H9 (cell line): ENCODE results near the gene NFYB. TPM values are rescaled to one million over a fixed set of nuclear protein-coding genes. Genes with fewer than 3 reads are reported as not detected.

Source experiments
- DNase-seq: peaks from one replicate; pipeline ENCODE4 v3.0.0-alpha.2; 2017
- H2AFZ ChIP-seq: one replicate; pipeline ENCODE4 v1.6.1; 2013; ENCODE audit warnings: mild to moderate bottlenecking, low read length, control low read depth, moderate library complexity
- H2AK5ac ChIP-seq: 2 replicates; pipeline ENCODE4 v1.6.1; 2013; ENCODE audit warnings: low read length, control low read depth, mixed read lengths; ENCODE audit not compliant: insufficient read length
- H2BK120ac ChIP-seq: one replicate; pipeline ENCODE4 v1.6.1; 2013; ENCODE audit warnings: low read depth, mild to moderate bottlenecking, low read length, control low read depth, inconsistent platforms; ENCODE audit not compliant: poor library complexity, severe bottlenecking
- H2BK12ac ChIP-seq: 2 replicates; pipeline ENCODE4 v1.6.1; 2013; ENCODE audit warnings: low read length, control low read depth, mixed read lengths, low read depth; ENCODE audit not compliant: insufficient read length
- H2BK15ac ChIP-seq: 2 replicates; pipeline ENCODE4 v1.6.1; 2013; ENCODE audit warnings: low read depth, low read length, control low read depth
- H2BK20ac ChIP-seq: one replicate; pipeline ENCODE4 v1.6.1; 2013; ENCODE audit warnings: low read depth, mild to moderate bottlenecking, low read length, control low read depth, inconsistent platforms; ENCODE audit not compliant: poor library complexity, severe bottlenecking
- H2BK5ac ChIP-seq: 2 replicates; pipeline ENCODE4 v1.6.1; 2013; ENCODE audit warnings: low read length, control low read depth, mixed read lengths; ENCODE audit not compliant: insufficient read length
- H3K14ac ChIP-seq: 2 replicates; pipeline ENCODE4 v1.6.1; 2013; ENCODE audit warnings: low read length, control low read depth; ENCODE audit not compliant: insufficient read depth
- H3K18ac ChIP-seq: 2 replicates; pipeline ENCODE4 v1.6.1; 2013; ENCODE audit warnings: low read depth, mild to moderate bottlenecking, mixed read lengths, low read length, control low read depth; ENCODE audit not compliant: insufficient read length
- H3K23ac ChIP-seq: 2 replicates; pipeline ENCODE4 v1.6.1; 2013; ENCODE audit warnings: low read length, control low read depth, mixed read lengths, low read depth; ENCODE audit not compliant: insufficient read length
- H3K23me2 ChIP-seq: 2 replicates; pipeline ENCODE4 v1.6.1; 2013; ENCODE audit warnings: low read depth, mild to moderate bottlenecking, mixed read lengths, low read length, control low read depth; ENCODE audit not compliant: insufficient read length, poor library complexity, severe bottlenecking
- H3K27ac ChIP-seq: 2 replicates; pipeline ENCODE4 v1.5.1; 2013; ENCODE audit warnings: low read length, control low read depth, mixed read lengths, low read depth; ENCODE audit not compliant: insufficient read length
- H3K27me3 ChIP-seq: 2 replicates; pipeline ENCODE4 v1.6.1; 2013; ENCODE audit warnings: low read length, control low read depth, inconsistent platforms; ENCODE audit not compliant: insufficient read depth
- H3K4ac ChIP-seq: 2 replicates; pipeline ENCODE4 v1.6.1; 2013; ENCODE audit warnings: low read depth, mild to moderate bottlenecking, control low read depth, inconsistent platforms, low read length, moderate library complexity
- H3K4me1 ChIP-seq: 2 replicates; pipeline ENCODE4 v1.6.1; 2013; ENCODE audit warnings: low read length, control low read depth, inconsistent platforms; ENCODE audit not compliant: insufficient read depth
- H3K4me2 ChIP-seq: 2 replicates; pipeline ENCODE4 v1.6.1; 2013; ENCODE audit warnings: low read length, control low read depth, mixed read lengths; ENCODE audit not compliant: insufficient read length, insufficient read depth
- H3K56ac ChIP-seq: 2 replicates; pipeline ENCODE4 v1.6.1; 2013; ENCODE audit warnings: low read depth, mild to moderate bottlenecking, mixed read lengths, low read length, control low read depth; ENCODE audit not compliant: insufficient read length
- H3K79me1 ChIP-seq: 2 replicates; pipeline ENCODE4 v1.6.1; 2013; ENCODE audit warnings: low read depth, mild to moderate bottlenecking, moderate library complexity, low read length, control low read depth, inconsistent platforms; ENCODE audit not compliant: insufficient read depth, poor library complexity, severe bottlenecking
- H3K79me2 ChIP-seq: 2 replicates; pipeline ENCODE4 v1.6.1; 2013; ENCODE audit warnings: low read length, control low read depth, inconsistent platforms; ENCODE audit not compliant: insufficient read depth
- H3K9ac ChIP-seq: 2 replicates; pipeline ENCODE4 v1.6.1; 2013; ENCODE audit warnings: low read length, control low read depth, mixed read lengths; ENCODE audit not compliant: insufficient read length; ENCODE audit errors: extremely low read depth
- H3K9me3 ChIP-seq: one replicate; pipeline ENCODE4 v1.6.1; 2013; ENCODE audit warnings: low read depth, low read length, inconsistent platforms; ENCODE audit not compliant: control insufficient read depth
- H3T11ph ChIP-seq: one replicate; pipeline ENCODE4 v1.6.1; 2013; ENCODE audit warnings: mild to moderate bottlenecking, low read length, control low read depth, inconsistent platforms
- H4K20me1 ChIP-seq: one replicate; pipeline ENCODE4 v1.6.1; 2013; ENCODE audit not compliant: control insufficient read depth, insufficient read length, insufficient read depth
- H4K5ac ChIP-seq: 2 replicates; pipeline ENCODE4 v1.6.1; 2013; ENCODE audit warnings: low read depth, mild to moderate bottlenecking, mixed read lengths, low read length, control low read depth; ENCODE audit not compliant: insufficient read length
- H4K8ac ChIP-seq: replicated peaks from 2 replicates; pipeline ENCODE4 v1.6.1; 2013; ENCODE audit warnings: low read length, control low read depth, mixed read lengths, low read depth; ENCODE audit not compliant: insufficient read length
- H4K91ac ChIP-seq: 2 replicates; pipeline ENCODE4 v1.6.1; 2013; ENCODE audit warnings: low read depth, mild to moderate bottlenecking, moderate library complexity, mixed read lengths, low read length, control low read depth; ENCODE audit not compliant: insufficient read length
- H3K27ac Mint-ChIP-seq, 3 experiments: 2 replicates in 2 of 3; 3 replicates in 1 of 3; pipeline ENCODE4 v1.8.0; 2020 to 2021; ENCODE audit warnings: mixed read lengths in 3 of 3, mild to moderate bottlenecking in 1 of 3, moderate library complexity in 1 of 3
- H3K27me3 Mint-ChIP-seq: 2 replicates; pipeline ENCODE4 v1.8.0; 2021; ENCODE audit warnings: low read depth, mild to moderate bottlenecking, moderate library complexity, mixed read lengths
- H3K36me3 Mint-ChIP-seq, 3 experiments: 2 replicates in 2 of 3; 3 replicates in 1 of 3; pipeline ENCODE4 v1.8.0; 2020 to 2021; ENCODE audit warnings: low read depth in 3 of 3, mixed read lengths in 3 of 3; ENCODE audit not compliant: insufficient read depth in 1 of 3
- H3K4me1 Mint-ChIP-seq, 2 experiments: 2 replicates each; pipeline ENCODE4 v1.8.0; 2020; ENCODE audit warnings: mixed read lengths in 2 of 2
- H3K4me3 Mint-ChIP-seq, 2 experiments: 2 replicates in 1 of 2; 3 replicates in 1 of 2; pipeline ENCODE4 v1.8.0; 2020 to 2021; ENCODE audit warnings: mild to moderate bottlenecking in 2 of 2, mixed read lengths in 2 of 2, moderate library complexity in 1 of 2
- H3K9me3 Mint-ChIP-seq, 2 experiments: 2 replicates in 1 of 2; 3 replicates in 1 of 2; pipeline ENCODE4 v1.8.0; 2020; ENCODE audit warnings: mild to moderate bottlenecking in 2 of 2, mixed read lengths in 2 of 2, moderate library complexity in 1 of 2
- WGBS: extraction: QIAGEN DNeasy Blood & Tissue Kit; methylation state at CpG from one replicate; pipeline ENCODE4 v1.1.7; 2013; ENCODE audit warnings: missing lambda C conversion rate, low lambda C conversion rate, mixed read lengths; ENCODE audit not compliant: insufficient read length; ENCODE audit errors: extremely low coverage; 5-methylcytosine and 5-hydroxymethylcytosine counted together
- total RNA-seq: library from RNA; stranded (reverse); gene quantifications from 2 replicates; pipeline ENCODE4 v1.2.1, GENCODE V29; 2021
- TF ChIP-seq, protein P1 (sequence below): fragments of 200-600 bp; sonication (generic); conservative IDR thresholded peaks from 3 replicates; pipeline ENCODE4 v1.8.0; 2021; ENCODE audit warnings: antibody characterized with exemption, mild to moderate bottlenecking

NFYB gene
- total RNA-seq, 1 experiment from 2014 or later = 52.5 TPM

DNA sequence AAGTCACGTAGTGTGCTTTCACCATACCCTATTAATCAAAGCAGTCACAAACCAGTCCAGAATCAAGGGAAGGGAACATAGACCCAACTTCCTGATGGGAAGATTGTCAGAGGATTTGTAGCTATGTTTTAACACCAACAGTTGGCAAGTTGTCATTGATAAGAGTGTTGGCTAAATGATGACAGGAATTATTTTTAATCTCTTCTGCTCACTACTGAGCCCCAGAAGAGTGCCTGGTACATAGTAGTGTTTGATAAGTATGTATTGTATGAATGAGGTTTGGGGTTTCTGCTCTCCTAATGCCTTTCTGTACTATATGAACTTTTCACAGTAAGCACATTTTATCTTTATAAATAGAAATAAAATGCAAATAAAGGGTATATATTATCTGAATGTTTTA is 59.0 kb downstream of the NFYB start:
- no peak overlapping the region for H4K5ac ChIP-seq
- Mint-ChIP-seq H3K27ac (no peak overlapping the region), H3K27me3 (no peaks in the 10 kb centered on the region), H3K4me1 (no peaks in the 10 kb centered on the region), H3K9me3 (no peaks in the 10 kb centered on the region), H3K4me3 (no peak overlapping the region), H3K36me3 (no peaks in the 10 kb centered on the region)
- H2BK5ac ChIP-seq = no peak overlapping the region
- H4K20me1 ChIP-seq = no peaks in the 10 kb centered on the region
- H3K79me1 ChIP-seq = no peaks in the 10 kb centered on the region
- no peak overlapping the region for H2BK12ac ChIP-seq
- H3K14ac ChIP-seq = no peak overlapping the region
- WGBS = no CpG with 5 or more reads among the region's 1 CpG
- no peaks in the 10 kb centered on the region for H3K9me3 ChIP-seq
- H4K8ac ChIP-seq = no peak overlapping the region
- H3K79me2 ChIP-seq = no peaks in the 10 kb centered on the region
- H3K4me2 ChIP-seq = no peak overlapping the region
- H3K18ac ChIP-seq = no peak overlapping the region
- DNase-seq = no peak
- no peak overlapping the region for H2BK15ac ChIP-seq
- H2AK5ac ChIP-seq = no peak overlapping the region
- no peak overlapping the region for H3K9ac ChIP-seq
- no peak overlapping the region for H4K91ac ChIP-seq
- H3K27ac ChIP-seq = no peak overlapping the region
- H3K23me2 ChIP-seq = no peaks in the 10 kb centered on the region
- no peak overlapping the region for H2BK20ac ChIP-seq
- H3K4ac ChIP-seq = no peak overlapping the region
- no peaks in the 10 kb centered on the region for H3K27me3 ChIP-seq
- no peak overlapping the region for H3T11ph ChIP-seq
- no peak overlapping the region for H2BK120ac ChIP-seq
- no peak overlapping the region for H2AFZ ChIP-seq
- H3K4me1 ChIP-seq = no peaks in the 10 kb centered on the region
- no peak overlapping the region for H3K23ac ChIP-seq
- TF ChIP-seq, protein P1, sequence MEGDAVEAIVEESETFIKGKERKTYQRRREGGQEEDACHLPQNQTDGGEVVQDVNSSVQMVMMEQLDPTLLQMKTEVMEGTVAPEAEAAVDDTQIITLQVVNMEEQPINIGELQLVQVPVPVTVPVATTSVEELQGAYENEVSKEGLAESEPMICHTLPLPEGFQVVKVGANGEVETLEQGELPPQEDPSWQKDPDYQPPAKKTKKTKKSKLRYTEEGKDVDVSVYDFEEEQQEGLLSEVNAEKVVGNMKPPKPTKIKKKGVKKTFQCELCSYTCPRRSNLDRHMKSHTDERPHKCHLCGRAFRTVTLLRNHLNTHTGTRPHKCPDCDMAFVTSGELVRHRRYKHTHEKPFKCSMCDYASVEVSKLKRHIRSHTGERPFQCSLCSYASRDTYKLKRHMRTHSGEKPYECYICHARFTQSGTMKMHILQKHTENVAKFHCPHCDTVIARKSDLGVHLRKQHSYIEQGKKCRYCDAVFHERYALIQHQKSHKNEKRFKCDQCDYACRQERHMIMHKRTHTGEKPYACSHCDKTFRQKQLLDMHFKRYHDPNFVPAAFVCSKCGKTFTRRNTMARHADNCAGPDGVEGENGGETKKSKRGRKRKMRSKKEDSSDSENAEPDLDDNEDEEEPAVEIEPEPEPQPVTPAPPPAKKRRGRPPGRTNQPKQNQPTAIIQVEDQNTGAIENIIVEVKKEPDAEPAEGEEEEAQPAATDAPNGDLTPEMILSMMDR = no peak
- no peak overlapping the region for H3K56ac ChIP-seq
